Stimulated activated CD8-positive, alpha-beta memory T cell treated with anti-CD3 and anti-CD28 coated beads, Interleukin-4, amount 100 ng/mL, for 1 hour (primary cell): Measurements from ENCODE around the gene CDCA7.
"Not testable (repeated sequence)": the region's sequence is repeated elsewhere in the genome, so short reads cannot be mapped to it uniquely, and the experiment has no call there.

Source experiments
- DNase-seq, 2 donors: peaks; one replicate each; pipeline ENCODE4 v3.0.0-alpha.2; 2020; ENCODE audit warnings: low read depth in 2 of 2, low spot score in 1 of 2

CDCA7 gene

GRCh38 chr2:173354582-173355131 lies at the start of gene CDCA7:
CDCA7 (plus strand) TSS chr2:173354872; CDS start chr2:173354964, 92 bp downstream.
- DNase-seq: no peak

GRCh38 chr2:173305303-173305702 lies 49.4 kb upstream of the CDCA7 start:
- no peak for DNase-seq

DNA sequence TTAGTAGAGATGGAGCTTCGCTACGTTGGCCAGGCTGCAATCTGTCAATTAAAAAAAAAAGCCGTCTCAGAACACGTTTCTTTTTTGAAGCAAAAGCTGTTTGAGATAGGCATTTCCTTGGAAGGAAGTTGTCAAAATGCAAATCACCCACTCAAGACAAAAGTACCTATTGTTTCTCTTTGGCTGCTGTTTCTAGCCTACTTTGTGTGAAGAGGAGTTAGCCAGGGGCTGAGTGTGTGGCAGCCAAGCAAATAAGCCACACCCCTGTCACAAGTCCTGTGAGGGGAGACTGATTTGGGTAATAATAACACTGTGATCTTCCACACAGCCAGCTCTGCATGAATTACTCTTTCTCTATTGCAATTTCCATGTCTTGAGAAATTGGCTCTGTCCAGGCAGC lies 47.4 kb upstream of the CDCA7 start:
- DNase-seq: no peak

DNA sequence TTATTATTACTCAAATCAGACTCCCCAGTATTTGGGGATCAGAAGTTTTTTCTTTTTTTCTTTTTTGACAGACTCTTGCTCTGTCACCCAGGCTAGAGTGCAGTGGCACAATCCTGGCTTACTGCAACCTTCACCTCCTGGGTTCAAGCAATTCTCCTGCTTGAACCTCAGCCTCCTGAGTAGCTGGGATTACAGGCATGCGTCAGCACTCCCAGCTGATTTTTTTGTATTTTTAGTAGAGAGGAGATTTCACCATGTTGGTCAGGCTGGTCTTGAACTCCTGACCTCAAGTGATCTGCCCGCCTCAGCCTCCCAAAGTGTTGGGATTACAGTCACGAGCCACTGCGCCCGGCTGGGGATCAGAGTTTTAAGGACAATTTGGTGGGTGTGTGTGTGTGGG lies 45.3 kb upstream of the CDCA7 start:
- DNase-seq: not testable (repeated sequence)

GRCh38 chr2:173311844-173312606 lies 42.6 kb upstream of the CDCA7 start:
- no peak for DNase-seq

DNA sequence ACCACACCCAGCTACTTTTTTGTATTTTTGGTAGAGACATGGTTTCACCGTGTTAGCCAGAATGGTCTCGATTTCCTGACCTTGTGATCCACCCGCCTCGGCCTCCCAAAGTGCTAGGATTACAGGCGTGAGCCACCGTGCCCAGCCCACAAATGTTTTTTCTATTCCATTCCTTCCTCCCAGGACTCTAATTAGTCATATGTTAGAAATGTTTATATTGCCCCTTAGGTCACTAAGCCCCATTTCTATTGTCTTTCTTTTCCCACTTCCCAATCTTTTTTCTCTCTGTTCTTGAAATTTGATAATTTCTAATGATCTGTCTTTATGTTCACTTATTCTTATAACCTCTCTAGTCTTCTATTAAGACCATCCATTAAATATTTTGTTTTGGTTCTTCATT lies 31.3 kb upstream of the CDCA7 start:
- DNase-seq: no peak

DNA sequence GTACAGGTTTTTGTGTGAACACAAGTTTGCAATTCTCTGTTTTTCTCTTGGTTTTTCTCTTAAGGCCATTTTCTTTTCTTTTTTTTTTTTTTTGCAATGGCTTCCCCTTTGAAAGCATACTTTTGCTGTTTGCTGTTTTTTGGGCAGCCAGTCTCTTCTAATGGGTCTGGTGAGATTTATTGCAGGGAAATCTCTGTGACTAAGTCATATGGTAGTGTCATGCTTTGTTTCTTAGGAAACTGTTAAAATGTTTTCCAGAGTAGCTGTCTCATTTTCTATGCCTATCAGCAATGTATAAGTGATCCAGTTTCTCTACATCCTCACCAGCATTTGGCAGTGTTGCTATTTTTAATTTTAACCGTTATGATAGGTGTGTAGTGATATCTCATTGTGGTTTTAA lies 27.9 kb upstream of the CDCA7 start:
- no peak for DNase-seq

GRCh38 chr2:173327421-173327820 lies 27.3 kb upstream of the CDCA7 start:
- no peak for DNase-seq

DNA sequence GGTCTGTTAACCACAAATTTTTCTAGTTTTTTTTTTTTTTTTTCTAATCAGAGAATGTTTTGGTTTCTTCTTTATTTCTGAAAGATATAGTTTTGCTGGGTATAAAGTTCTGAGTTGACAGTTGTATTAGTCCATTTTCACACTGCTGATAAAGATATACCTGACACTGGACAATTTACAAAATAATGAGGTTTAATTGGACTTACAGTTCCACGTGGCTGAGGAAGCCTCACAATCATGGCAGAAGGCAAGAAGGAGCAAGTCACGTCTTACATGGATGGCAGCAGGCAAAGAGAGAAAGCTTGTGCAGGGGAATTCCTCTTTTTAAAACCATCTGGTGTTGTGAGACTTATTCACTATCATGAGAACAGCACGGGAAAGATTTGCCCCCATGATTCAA lies 21.7 kb upstream of the CDCA7 start:
- not testable (repeated sequence) for DNase-seq

DNA sequence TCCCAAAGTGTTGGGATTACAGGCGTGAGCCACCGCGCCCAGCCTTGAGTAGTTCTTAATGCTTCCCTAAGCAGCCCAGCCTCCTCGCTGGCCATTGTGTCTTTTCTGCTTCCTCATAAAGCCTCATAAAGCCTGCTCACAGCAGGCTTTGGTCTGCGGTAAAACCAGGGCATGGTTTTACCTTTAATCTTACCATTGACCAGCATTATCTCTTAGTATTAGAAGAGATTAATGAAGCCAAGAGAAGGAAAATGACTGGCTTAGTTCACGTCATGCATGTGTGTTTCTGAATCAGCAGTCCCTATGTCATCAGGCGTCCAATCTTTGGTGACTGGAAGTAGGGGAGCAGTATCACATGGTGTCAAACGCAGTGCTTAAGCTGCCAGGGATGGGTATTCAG lies 14.9 kb upstream of the CDCA7 start:
- DNase-seq: no peak

DNA sequence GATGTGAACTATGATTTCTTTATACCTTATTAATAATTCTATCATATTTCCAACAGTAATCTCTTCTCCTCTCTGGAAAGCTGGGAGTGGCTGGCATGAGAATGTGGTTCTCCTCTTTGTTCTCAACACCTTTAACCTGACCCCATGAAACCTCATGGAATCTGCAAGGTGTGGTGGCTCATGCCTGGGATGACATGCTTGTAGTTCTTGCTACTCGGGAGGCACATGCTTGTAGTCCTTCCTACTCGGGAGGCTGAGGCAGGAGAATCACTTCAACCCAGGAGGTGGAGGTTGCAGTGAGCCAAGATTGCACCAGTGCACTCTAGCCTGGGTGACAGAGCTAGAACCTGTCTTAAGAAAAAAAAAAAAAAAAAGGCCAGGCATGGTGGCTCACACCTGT lies 10.8 kb upstream of the CDCA7 start:
- DNase-seq: no peak

GRCh38 chr2:173346035-173346434 lies 8.6 kb upstream of the CDCA7 start:
- DNase-seq: no peak

- DNase-seq: no peak
These were observed 7.1 kb upstream of the CDCA7 start for GRCh38 chr2:173347305-173348168.

- no peak for DNase-seq
These were observed 5.4 kb upstream of the CDCA7 start for GRCh38 chr2:173349287-173349686.

GRCh38 chr2:173350383-173350782 lies 4.3 kb upstream of the CDCA7 start:
- no peak for DNase-seq

GRCh38 chr2:173351879-173352278 lies 2.8 kb upstream of the CDCA7 start:
- no peak for DNase-seq

DNA sequence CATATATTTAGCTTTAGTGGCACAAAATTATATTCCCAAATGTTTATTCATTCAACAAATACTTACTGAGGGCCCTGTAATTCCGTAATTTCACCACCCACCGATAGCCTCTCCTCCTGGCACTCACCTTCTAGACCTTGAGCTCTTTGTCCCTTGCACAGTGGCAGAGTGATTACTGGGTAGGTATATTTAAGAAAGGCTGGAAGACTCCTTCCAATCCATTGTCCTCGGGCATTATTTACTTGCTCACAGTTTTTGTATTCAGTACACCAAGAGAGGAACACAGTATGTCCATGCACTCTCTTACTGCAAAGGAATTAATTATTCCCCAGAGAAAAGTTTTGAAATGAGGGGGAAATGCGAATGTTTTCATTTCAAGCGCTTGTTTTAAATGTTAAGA lies 1.1 kb upstream of the CDCA7 start:
- no peak for DNase-seq

- no peak for DNase-seq
These were observed 545 bp upstream of the CDCA7 start for GRCh38 chr2:173354073-173354581.

DNA sequence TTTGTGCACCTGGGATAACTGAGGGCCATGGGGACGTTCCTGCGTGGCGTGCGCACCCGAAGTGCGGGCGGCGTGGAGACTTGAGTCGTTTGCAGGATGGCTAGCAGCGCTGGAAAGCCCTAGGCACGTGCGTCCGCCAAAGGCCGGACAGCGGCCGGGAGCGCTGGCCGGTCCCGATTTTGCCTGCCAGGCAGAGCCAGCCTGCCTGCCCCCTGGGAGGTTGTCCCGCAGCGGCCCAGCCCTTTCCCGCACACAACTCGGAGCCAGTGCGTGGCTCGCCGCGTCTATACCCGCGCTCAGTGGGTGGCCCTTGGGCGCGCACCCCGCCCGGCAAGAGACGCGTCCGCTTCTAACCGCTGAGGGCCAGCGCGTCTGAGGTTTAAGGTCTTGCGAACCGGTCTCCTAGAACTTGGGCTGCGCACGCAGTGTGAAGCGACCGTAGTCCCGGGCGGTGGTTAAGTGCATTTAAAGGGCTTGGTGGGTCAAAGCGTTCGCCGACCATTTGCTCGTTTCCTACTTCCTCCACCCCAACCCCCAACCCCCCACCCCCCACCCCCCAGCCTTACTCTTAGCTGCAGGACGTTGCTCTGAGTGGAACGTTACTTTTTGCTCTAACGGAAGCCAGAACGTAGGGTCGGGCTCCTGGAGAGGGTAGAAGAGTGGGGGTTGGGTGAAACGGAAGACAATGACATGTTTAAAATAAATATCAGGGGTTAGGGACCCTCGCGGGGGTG lies 627 bp downstream of the CDCA7 start:
- DNase-seq: no peak

DNA sequence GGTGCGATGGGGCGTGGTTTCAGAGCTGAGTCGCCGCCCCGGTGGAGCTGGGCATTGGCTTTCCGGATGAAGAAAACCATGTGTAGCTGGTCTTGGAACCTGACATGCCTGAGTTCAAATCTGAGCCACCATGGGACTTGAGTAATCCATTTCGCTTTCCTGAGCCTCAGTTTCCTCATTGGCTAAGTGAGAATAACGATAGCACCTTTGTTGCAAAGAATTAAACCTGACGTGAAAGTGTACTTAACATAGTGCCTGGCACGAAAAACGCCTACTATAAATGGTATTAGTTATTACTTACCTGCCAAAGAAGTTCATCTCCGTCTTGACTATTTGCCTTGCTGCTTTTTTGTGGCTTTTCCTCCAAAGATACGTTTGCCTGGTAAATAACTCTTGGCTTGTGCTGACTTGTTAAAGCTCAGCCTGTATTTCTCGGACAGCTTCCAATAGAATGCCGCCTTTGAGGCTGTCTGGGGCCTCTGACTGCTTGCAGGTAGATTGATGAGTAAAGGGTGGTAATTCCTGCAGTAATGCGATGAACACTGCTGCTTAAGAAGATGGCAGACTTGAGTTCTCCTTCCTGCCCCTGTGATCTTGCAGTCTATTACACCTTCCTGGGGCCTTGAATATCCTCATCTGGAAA lies 1.3 kb downstream of the CDCA7 start:
- no peak for DNase-seq

DNA sequence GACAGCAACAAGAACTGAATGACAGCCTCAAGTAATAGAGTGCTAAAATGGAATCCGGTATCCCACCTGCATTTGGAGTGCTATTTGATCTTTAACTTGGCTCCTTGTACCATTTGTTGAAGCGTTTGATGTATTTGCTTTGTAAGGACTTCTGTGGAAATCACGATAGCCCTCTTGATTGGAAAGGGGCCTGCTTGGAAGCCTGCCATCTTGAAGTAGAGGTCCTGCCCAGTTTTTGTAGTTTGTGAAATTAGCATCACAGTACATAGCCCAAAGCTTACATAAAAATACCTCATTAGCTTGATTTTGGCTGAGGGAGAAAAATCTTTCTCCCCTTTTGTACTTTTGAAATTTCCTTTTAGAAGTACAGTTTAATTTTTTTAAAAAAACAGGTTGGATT lies 2.7 kb downstream of the CDCA7 start:
- no peak for DNase-seq
